ENCODE data around the gene PKN1.

The PKN1 gene

DNA sequence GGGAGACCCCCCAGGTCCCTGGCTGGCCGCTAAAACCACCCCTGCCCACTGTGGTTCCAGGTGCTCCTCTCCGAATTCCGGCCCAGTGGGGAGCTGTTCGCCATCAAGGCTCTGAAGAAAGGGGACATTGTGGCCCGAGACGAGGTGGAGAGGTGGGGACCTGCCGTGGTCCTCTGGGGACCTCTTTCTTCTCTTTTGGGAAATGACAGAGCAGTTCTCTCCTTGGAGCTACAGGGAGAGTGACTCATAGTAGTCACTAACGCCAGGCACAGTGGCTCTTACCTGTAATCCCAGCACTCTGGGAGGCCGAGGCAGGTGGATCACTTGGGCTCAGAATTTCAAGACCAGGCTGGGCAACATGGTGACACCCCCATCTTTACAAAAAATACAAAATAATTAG is 34.7 kb downstream of the PKN1 start:
- no peak for DNase-seq

- DNase-seq, result no peak
Measured at GRCh38 chr19:14470031-14470876, 37.1 kb downstream of the PKN1 start.

DNA sequence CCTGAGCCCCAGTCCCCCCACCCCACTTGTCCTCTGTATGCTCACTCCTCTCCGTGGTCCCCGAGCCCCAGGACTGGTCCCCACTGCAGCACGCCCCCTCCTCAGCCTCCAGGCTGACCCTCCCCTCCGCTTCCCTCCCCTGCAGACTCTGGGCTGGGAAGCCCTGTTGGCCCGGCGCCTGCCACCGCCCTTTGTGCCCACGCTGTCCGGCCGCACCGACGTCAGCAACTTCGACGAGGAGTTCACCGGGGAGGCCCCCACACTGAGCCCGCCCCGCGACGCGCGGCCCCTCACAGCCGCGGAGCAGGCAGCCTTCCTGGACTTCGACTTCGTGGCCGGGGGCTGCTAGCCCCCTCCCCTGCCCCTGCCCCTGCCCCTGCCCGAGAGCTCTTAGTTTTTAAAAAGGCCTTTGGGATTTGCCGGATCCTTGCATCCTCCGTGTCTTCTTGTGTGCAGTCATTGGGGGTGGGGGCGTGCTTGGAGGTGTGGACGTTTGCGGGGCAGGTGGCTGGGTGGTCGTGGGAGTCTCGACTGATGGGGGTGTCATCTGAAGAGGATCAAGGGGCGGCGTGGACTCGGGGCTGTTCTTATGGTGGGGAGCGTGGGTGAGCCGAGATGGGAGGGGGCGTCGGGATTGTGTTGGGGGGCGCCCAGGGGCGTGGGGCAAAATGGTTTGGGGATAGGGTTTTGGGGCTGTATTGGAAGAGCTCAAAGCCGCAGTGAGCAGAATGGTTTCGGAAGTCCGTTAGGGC is 38.5 kb downstream of the PKN1 start:
- no peak for DNase-seq

- DNase-seq, result no peak
Measured at GRCh38 chr19:14472202-14472938, 39.3 kb downstream of the PKN1 start.

- no peak for DNase-seq
Measured at GRCh38 chr19:14473073-14473977, 40.2 kb downstream of the PKN1 start.

DNA sequence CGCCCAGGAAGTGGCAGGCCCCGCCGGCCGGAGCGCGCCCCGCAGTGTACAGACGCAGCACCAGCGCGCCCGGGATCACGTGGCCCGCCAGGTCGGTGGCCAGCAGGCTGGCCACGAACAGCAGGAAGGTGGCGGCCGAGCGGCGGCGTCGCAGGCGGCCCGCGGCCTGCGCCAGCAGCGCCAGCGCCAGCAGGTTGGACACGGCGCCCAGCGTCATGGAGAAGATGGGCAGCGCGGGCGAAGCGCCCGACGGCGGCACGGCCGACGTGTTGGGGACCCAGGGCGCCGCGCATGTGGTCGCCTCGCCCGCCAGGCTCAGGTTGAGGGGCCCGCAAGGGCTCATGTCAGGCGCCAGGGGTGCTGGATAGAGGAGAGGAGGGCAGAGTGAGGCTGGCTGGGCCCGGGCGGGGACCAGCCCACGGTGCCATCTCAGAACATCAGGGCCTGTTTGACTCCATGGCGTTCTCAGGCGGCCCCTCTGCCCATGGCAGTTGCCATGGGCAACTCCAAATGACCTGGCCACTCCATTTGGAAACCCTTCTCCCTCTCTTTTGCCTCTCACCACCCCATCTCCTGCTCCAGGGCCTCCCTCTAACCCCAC is 41.0 kb downstream of the PKN1 start:
- no peak for DNase-seq

DNA sequence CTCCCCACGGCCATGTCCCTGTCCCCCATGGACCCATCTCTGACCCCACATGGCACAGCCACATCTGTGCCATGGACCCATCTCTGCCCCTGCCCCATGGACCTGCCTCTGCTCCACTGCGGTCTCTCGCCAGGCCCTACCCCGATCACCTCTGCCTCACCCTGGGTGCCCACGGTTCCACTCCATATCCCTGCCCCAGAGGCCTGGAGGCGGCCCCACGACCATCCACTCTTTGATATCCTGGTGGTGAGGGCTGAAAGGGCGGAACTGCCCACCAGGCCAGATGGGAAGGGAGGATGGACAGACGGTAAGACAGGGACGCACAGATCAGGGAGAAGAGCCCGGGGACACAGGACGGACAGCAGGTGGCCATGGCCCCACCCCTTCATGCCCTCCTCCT is 41.7 kb downstream of the PKN1 start:
- DNase-seq, result no peak

- DNase-seq, result no peak
Measured at GRCh38 chr19:14475251-14476073, 42.4 kb downstream of the PKN1 start, which contains the start of gene PTGER1. TSS of gene PTGER1 (minus strand) at chr19:14475354. CDS start at chr19:14474320, 1,034 bp downstream.

DNA sequence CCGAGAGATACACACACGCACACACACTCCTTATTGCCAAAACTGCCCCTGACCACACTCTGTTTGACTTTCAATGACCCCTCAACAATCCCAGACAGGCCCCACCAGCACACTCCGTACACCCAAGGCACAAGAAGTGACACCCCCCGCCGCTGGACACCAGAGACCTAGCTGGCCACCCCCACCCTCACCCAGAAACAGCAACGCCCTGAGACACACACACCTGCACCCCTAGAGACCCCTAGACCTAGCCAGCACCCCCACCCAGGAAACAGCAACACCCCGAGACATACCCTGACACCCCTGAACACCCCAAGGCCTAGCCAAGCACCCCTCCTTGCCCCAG is 43.2 kb downstream of the PKN1 start:
- DNase-seq, result no peak

GRCh38 chr19:14476673-14477401 is 43.7 kb downstream of the PKN1 start:
- DNase-seq, result no peak

- DNase-seq, result no peak
Measured at GRCh38 chr19:14477418-14478112, 44.5 kb downstream of the PKN1 start.

DNA sequence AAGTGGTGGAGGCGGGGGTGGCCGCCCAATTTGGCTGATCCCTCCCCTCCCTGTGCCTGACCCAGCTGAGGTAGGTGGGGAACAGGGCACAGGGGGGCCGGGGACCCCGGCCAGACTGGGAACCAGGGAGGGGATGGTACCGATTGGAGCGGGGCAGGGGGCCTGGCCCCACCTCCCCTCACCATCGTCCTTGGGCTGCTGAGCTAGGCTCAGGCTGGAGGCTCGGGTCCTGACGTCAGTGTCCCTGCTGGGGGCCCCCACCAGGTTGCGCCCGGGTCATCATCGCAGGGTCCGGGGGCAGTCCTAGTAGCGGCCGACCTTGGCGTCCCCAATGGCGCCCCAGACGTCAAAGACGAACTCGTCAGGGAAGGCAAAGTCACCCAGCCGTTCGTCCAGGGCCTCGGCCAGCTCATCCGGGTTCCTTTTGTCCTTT is 45.0 kb downstream of the PKN1 start:
- no peak for DNase-seq

GRCh38 chr19:14479309-14479974 is 46.3 kb downstream of the PKN1 start:
- no peak for DNase-seq

DNA sequence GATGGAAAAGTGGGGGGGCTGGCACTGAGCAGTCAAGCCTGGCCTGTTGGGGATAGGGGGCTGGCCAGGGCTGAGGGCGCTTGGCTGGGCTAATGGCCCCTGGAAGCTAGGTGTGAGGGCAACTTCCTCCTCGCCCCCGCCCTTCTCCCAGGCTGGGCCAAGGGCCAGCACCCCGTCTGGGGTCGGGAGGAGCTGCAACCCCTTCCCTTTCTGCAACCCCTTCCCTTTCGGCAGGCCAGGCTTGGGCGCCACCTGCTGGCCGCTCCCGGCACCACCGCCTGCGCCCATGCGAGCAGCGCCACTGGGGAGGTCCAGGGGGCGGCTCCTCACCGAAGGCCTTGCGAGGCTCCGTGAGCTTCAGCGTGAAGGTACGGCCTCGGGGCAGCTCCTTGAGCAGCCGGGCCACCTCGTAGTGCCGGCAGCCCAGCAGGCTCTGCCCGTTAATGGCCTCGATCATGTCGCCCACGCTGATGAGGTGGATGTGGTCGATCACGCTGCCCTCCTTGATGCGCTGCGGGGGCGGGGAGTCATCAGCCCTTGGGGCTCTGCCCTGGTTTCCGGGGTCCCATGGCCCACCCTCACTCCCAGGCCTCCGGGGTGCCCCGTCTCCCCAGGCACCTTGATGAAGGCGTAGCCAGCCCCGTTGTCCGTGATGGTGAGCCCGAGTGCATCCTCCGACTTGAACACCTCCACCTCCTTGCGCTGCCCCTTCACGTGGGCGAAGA is 47.0 kb downstream of the PKN1 start:
- DNase-seq, result no peak

- DNase-seq, result no peak
Measured at GRCh38 chr19:14480700-14481079, 47.6 kb downstream of the PKN1 start.

GRCh38 chr19:14482172-14482941 is 49.3 kb downstream of the PKN1 start:
- no peak for DNase-seq

DNA sequence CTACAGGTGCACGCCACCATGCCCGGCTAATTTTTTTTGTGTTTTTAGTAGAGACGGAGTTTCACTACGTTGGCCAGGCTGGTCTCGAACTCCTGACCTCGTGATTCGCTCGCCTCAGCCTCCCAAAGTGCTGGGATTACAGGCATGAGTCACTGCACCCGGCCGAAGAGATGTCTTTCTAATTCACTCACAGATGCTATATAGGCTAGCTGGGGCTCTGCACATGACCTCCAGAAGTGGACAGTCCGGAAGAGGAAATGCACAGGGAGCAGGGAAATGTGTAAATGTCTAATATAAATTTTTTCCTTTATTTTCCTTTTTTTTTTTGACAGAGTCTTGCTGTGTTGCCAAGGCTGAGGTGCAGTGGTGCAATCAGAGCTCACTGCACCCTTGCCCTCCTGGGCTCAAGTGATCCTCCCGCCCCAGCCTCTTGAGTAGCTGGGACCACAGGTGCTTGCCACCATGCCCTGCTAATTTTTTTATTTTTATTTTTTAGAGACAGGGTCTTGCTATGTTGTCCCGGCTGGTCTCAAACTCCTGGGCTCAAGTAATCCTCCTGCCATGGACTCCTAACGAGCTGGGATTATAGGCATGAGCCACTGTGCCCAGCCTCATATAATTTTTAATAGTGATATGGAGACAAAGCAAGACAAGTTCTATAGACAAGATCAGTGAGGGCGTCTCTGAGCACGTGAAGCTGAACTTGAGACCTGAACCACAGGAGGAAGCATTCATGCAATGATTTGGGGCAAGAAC is 54.4 kb downstream of the PKN1 start:
- DNase-seq, result no peak

Data from NCI-H2227 treated with DMSO at 0.1 percent for 48 hours (cell line).